ENCODE data around the gene SGPP2. TPM values are rescaled to one million over a fixed set of nuclear protein-coding genes. Genes with fewer than 3 reads are reported as not detected.
"Not testable (repeated sequence)": the region's sequence is repeated elsewhere in the genome, so short reads cannot be mapped to it uniquely, and the experiment has no call there.

The SGPP2 gene
- total RNA-seq, 2 experiments from 2014 or later, result 0.08 to 0.11 TPM

DNA sequence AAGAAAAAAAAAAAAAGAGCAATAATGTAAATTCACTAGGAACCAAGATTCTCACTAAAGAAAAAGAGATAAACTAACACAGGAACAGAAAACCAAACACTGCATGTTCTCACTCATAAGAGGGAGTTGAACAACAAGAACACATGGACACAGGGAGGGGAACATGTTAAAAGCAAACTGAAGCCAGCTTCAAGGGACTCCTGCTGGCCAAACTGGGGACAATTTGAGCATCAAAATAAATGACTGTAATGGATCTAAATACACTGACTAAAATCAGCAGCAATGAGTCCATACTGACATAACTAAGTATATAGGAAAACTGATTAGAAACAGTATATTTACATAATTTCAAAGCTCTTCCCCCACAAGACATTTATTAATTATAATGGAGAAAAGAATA lies 158.6 kb downstream of the SGPP2 start:
- Mint-ChIP-seq H3K27me3 (ENCODE audit: low read depth) (no peaks in the 10 kb centered on the region), H3K36me3 (ENCODE audit: low read depth) (peaks cover 47% of the 10 kb centered on the region), H3K4me1 (ENCODE audit: low read depth) (peaks cover 5% of the 10 kb centered on the region), H3K4me3 (no peak overlapping the region), H3K27ac (no peak overlapping the region), H3K9me3 (ENCODE audit: insufficient read depth) (no peaks in the 10 kb centered on the region)
- ATAC-seq (no peak), DNase-seq (no peak)
- ChIA-PET CTCF (no interaction called here), POLR2A (no interaction called here)

DNA sequence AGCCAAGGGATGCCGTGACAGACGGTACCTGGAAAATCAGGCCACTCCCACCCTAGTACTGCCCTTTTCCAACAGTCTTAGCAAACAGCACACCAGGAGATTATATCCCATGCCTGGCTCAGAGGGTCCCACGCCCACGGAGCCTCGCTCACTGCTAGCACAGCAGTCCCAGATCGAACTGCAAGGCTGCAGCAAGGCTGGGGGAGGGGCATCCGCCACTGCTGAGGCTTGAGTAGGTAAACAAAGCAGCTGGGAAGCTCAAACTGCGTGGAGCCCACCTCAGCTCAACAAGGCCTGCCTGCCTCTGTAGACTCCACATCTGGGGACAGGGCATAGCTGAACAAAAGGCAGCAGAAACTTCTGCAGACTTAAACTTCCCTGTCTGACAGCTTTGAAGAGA lies 160.2 kb downstream of the SGPP2 start:
- peaks cover 53% of the 10 kb centered on the region for H3K36me3 Mint-ChIP-seq (ENCODE audit: low read depth)
- CTCF ChIA-PET; H3K4me3 Mint-ChIP-seq; H3K4me1 Mint-ChIP-seq (ENCODE audit: low read depth); H3K9me3 Mint-ChIP-seq (ENCODE audit: insufficient read depth); ATAC-seq; DNase-seq; POLR2A ChIA-PET; H3K27me3 Mint-ChIP-seq (ENCODE audit: low read depth); H3K27ac Mint-ChIP-seq: not testable (repeated sequence)

- ATAC-seq, result no peak
- ChIA-PET CTCF (no interaction called here), POLR2A (no interaction called here)
- Mint-ChIP-seq H3K36me3 (ENCODE audit: low read depth) (peaks cover 61% of the 10 kb centered on the region), H3K27me3 (ENCODE audit: low read depth) (no peaks in the 10 kb centered on the region), H3K4me3 (no peak overlapping the region), H3K27ac (no peak overlapping the region), H3K9me3 (ENCODE audit: insufficient read depth) (no peaks in the 10 kb centered on the region), H3K4me1 (ENCODE audit: low read depth) (no peaks in the 10 kb centered on the region)
- DNase-seq, result no peak
These were observed 167.3 kb downstream of the SGPP2 start for GRCh38 chr2:222591661-222592060.

DNA sequence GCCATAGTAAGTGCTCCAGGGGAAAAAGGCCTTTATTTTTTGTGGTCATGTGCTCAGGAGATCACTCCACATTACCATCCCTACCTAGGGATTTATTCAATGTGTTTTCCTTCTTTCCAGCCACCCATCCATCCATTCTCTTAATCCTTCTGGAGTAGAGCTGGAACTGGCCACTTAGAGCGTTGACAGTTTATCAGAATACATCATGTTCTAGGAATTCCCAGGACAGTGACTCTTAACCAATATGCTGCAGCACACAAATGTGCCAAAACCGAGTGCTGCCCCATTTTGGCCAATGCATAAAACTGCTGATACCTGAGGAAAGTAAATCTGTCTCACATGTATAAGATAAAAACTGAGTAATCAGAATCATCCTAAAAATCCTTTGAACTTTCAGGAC lies 167.8 kb downstream of the SGPP2 start:
- ATAC-seq, result no peak

DNA sequence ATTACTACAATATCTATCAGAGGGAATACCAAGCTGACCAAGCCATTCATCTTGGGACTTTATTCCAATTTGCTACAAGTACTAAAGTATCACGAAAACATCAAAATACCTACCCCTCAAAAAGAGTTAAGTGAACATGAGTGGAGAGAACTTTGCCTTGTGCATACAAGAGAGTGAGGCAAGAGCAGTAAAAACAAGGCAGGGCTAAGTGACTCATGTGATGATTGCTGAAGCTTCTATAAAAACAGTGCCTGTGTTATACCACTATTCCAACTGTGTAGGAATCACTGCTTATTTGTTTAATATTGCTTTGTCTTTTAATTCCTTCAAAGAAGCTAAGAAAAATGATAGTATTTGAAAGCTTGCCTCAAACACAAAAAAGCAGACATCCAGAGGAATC lies 170.3 kb downstream of the SGPP2 start:
- no peak overlapping the region for H3K27ac Mint-ChIP-seq
- H3K4me1 Mint-ChIP-seq (ENCODE audit: low read depth), result no peaks in the 10 kb centered on the region
- no peaks in the 10 kb centered on the region for H3K27me3 Mint-ChIP-seq (ENCODE audit: low read depth)
- H3K4me3 Mint-ChIP-seq, result no peak overlapping the region
- ChIA-PET POLR2A (no interaction called here), CTCF (interaction anchor here (0.6 to 1.7 kb wide), 6 partner anchors 10 to 276 kb away, joined by 3 to 5 read pairs (median 4); no protein-coding TSS in a partner anchor)
- DNase-seq (no peak), ATAC-seq (no peak)
- H3K36me3 Mint-ChIP-seq (ENCODE audit: low read depth), result peaks cover 57% of the 10 kb centered on the region
- no peaks in the 10 kb centered on the region for H3K9me3 Mint-ChIP-seq (ENCODE audit: insufficient read depth)

More for the DNA sequence above, 167.8 kb downstream of the SGPP2 start:
- Mint-ChIP-seq H3K27ac (no peak overlapping the region), H3K4me3 (no peak overlapping the region), H3K4me1 (ENCODE audit: low read depth) (no peaks in the 10 kb centered on the region), H3K27me3 (ENCODE audit: low read depth) (no peaks in the 10 kb centered on the region), H3K36me3 (ENCODE audit: low read depth) (peaks cover 59% of the 10 kb centered on the region), H3K9me3 (ENCODE audit: insufficient read depth) (no peaks in the 10 kb centered on the region)
- ChIA-PET POLR2A (no interaction called here), CTCF (interaction anchor here (0.7 kb wide), 1 partner anchor 9 kb away, joined by 3 read pairs; no protein-coding TSS in a partner anchor)
- no peak for DNase-seq

DNA sequence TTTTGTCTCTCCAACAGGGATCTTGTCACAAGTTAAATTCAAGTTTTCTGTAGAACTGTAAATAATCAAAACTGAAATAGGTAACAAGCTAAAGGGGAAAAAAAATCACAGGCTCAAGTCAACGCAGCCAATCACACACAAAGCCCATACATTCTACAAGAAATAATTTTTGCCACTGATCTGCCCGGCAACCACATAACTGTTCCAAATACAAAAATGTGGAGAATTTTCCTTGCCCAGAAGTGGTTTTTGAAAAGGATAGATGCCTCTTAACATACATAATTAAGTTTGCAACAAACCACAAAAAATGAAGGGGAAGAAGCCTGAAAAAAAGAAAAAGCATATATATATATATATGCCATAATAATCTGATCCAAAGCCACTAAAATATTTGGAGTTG lies 171.2 kb downstream of the SGPP2 start:
- Mint-ChIP-seq H3K27ac (no peak overlapping the region), H3K4me3 (no peak overlapping the region), H3K9me3 (ENCODE audit: insufficient read depth) (no peaks in the 10 kb centered on the region), H3K4me1 (ENCODE audit: low read depth) (no peaks in the 10 kb centered on the region), H3K36me3 (ENCODE audit: low read depth) (peaks cover 54% of the 10 kb centered on the region), H3K27me3 (ENCODE audit: low read depth) (no peaks in the 10 kb centered on the region)
- POLR2A ChIA-PET, result no interaction called here
- ATAC-seq, result no peak
- DNase-seq, result no peak
- CTCF ChIA-PET, result interaction anchor here (1.3 to 1.7 kb wide), 2 partner anchors 9 to 16 kb away, joined by 3 to 5 read pairs; no protein-coding TSS in a partner anchor

GRCh38 chr2:222598611-222599010 lies 174.3 kb downstream of the SGPP2 start:
- POLR2A ChIA-PET, result no interaction called here
- DNase-seq, result no peak
- Mint-ChIP-seq H3K4me1 (ENCODE audit: low read depth) (no peaks in the 10 kb centered on the region), H3K4me3 (no peak overlapping the region), H3K9me3 (ENCODE audit: insufficient read depth) (no peaks in the 10 kb centered on the region), H3K36me3 (ENCODE audit: low read depth) (peaks cover 31% of the 10 kb centered on the region), H3K27me3 (ENCODE audit: low read depth) (no peaks in the 10 kb centered on the region), H3K27ac (no peak overlapping the region)
- CTCF ChIA-PET, result interaction anchor here (1.1 kb wide), 1 partner anchor 16 kb away, joined by 3 read pairs; no protein-coding TSS in a partner anchor
- no peak for ATAC-seq

GRCh38 chr2:222603501-222603900 lies 179.2 kb downstream of the SGPP2 start:
- POLR2A ChIA-PET, result no interaction called here
- Mint-ChIP-seq H3K27me3 (ENCODE audit: low read depth) (no peaks in the 10 kb centered on the region), H3K36me3 (ENCODE audit: low read depth) (peaks cover 21% of the 10 kb centered on the region), H3K9me3 (ENCODE audit: insufficient read depth) (no peaks in the 10 kb centered on the region), H3K4me1 (ENCODE audit: low read depth) (no peaks in the 10 kb centered on the region), H3K4me3 (no peak overlapping the region), H3K27ac (no peak overlapping the region)
- DNase-seq (no peak), ATAC-seq (no peak)
- CTCF ChIA-PET, result no interaction called here

GRCh38 chr2:222604749-222605515 lies 180.6 kb downstream of the SGPP2 start:
- H3K9me3 Mint-ChIP-seq (ENCODE audit: insufficient read depth), result no peaks in the 10 kb centered on the region
- no peak overlapping the region for H3K27ac Mint-ChIP-seq
- ChIA-PET CTCF (interaction anchor here (1.1 kb wide), 1 partner anchor 10 kb away, joined by 5 read pairs; no protein-coding TSS in a partner anchor), POLR2A (interaction anchor here (0.6 to 0.7 kb wide), 2 partner anchors 271 to 1240 kb away, joined by 3 read pairs; no protein-coding TSS in a partner anchor)
- no peak overlapping the region for H3K4me3 Mint-ChIP-seq
- H3K27me3 Mint-ChIP-seq (ENCODE audit: low read depth), result no peaks in the 10 kb centered on the region
- H3K4me1 Mint-ChIP-seq (ENCODE audit: low read depth), result no peaks in the 10 kb centered on the region
- peaks cover 17% of the 10 kb centered on the region for H3K36me3 Mint-ChIP-seq (ENCODE audit: low read depth)
- no peak for DNase-seq
- no peak for ATAC-seq

GRCh38 chr2:222606306-222606705 lies 182.0 kb downstream of the SGPP2 start:
- Mint-ChIP-seq H3K4me1 (ENCODE audit: low read depth) (no peaks in the 10 kb centered on the region), H3K27ac (no peak overlapping the region), H3K27me3 (ENCODE audit: low read depth) (no peaks in the 10 kb centered on the region), H3K9me3 (ENCODE audit: insufficient read depth) (no peaks in the 10 kb centered on the region), H3K4me3 (no peak overlapping the region), H3K36me3 (ENCODE audit: low read depth) (peaks cover 25% of the 10 kb centered on the region)
- ChIA-PET CTCF (no interaction called here), POLR2A (no interaction called here)
- DNase-seq (no peak), ATAC-seq (no peak)

DNA sequence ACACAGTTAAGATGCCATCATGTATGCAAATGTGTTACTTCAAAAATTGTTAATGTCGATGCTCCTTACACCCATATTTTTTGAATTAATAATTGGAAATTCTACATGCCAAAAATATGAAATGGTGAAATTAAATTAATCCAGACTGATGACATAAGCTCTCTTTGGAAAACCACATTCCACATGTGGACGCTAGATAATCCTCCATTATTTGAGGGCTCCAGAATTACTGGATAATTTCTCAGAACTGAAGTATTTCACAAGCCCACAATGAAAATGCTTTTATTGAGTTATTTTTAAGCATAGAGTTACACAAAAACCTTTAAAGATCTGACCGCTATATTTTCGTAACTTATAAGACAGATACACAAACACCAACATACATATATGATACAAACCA lies 183.7 kb downstream of the SGPP2 start:
- CTCF ChIA-PET, result no interaction called here
- Mint-ChIP-seq H3K36me3 (ENCODE audit: low read depth) (peaks cover 34% of the 10 kb centered on the region), H3K27me3 (ENCODE audit: low read depth) (no peaks in the 10 kb centered on the region), H3K9me3 (ENCODE audit: insufficient read depth) (no peaks in the 10 kb centered on the region), H3K27ac (no peak overlapping the region), H3K4me3 (no peak overlapping the region), H3K4me1 (ENCODE audit: low read depth) (no peaks in the 10 kb centered on the region)
- POLR2A ChIA-PET, result no interaction called here
- no peak for ATAC-seq
- DNase-seq, result no peak

- ChIA-PET POLR2A (interaction anchor here (0.7 kb wide), 1 partner anchor 31 kb away, joined by 3 read pairs; no protein-coding TSS in a partner anchor), CTCF (no interaction called here)
- no peaks in the 10 kb centered on the region for H3K4me1 Mint-ChIP-seq (ENCODE audit: low read depth)
These were observed 185.0 kb downstream of the SGPP2 start for GRCh38 chr2:222609381-222609780.

More at GRCh38 chr2:222609381-222609780, 185.0 kb downstream of the SGPP2 start:
- H3K9me3 Mint-ChIP-seq (ENCODE audit: insufficient read depth), result no peaks in the 10 kb centered on the region
- no peaks in the 10 kb centered on the region for H3K27me3 Mint-ChIP-seq (ENCODE audit: low read depth)
- DNase-seq (no peak), ATAC-seq (no peak)
- H3K36me3 Mint-ChIP-seq (ENCODE audit: low read depth), result peaks cover 34% of the 10 kb centered on the region
- H3K27ac Mint-ChIP-seq, result no peak overlapping the region
- H3K4me3 Mint-ChIP-seq, result no peak overlapping the region

Measured in activated CD8-positive, alpha-beta T cell treated with anti-CD3 and anti-CD28 coated beads, Interleukin-2, amount 10 ng/mL, durations not matched to agents 7 days and 5 days (primary cell).